ENCODE results near the gene ARHGEF17. TPM values are rescaled to one million over a fixed set of nuclear protein-coding genes. Genes with fewer than 3 reads are reported as not detected.
A peak's percentile ranks its signal among the peaks of the same experiment; 100 is the strongest.

ARHGEF17 gene
- total and polyA plus RNA-seq, 2 of the 13 experiments (the other 11 are each of a cell fraction or from before 2014, with no cell fraction given): 10.7 to 28.8 TPM

GRCh38 chr11:73376160-73376802 is 68.2 kb downstream of the ARHGEF17 start, which contains the start of gene RELT:
TSS of gene RELT (plus strand) at chr11:73376399. CDS start at chr11:73389137, 12,738 bp downstream.
- CTCF ChIA-PET (ENCODE audit: low intra/inter-chr PET ratio, low total read pairs): interaction anchor here (1.8 kb wide), 1 partner anchor 17 kb away, joined by 8 read pairs; no protein-coding TSS in a partner anchor
- no CpG with 5 or more reads among the region's 96 CpGs for WGBS (ENCODE audit: low lambda C conversion rate)
- POLR2A ChIA-PET: interaction anchor here (0.6 to 2.4 kb wide), 2 partner anchors 67 to 69 kb away, joined by 3 to 8 read pairs; no protein-coding TSS in a partner anchor
- peak; percentile 83 for TF ChIP-seq SAP130 (CRISPR knock-in tag; IDR thresholded peaks at IDR 0.05; ENCODE audit: low read depth)
- peak; percentile 62 for TF ChIP-seq PHF8 (CRISPR knock-in tag; IDR thresholded peaks at IDR 0.05)
- TF ChIP-seq DMAP1 (CRISPR knock-in tag; IDR thresholded peaks at IDR 0.05): peak; percentile 27; the same call in 1 of the 2 replicates
- 0 out of 2 replicates have a peak, but pooled peaks have one; percentile 33 for TF ChIP-seq ZNF329 (CRISPR knock-in tag; IDR thresholded peaks at IDR 0.05; ENCODE audit: low read depth)
- peak; percentile 77; the same call in 1 of the 2 replicates for TF ChIP-seq SIN3A (IDR thresholded peaks at IDR 0.05; ENCODE audit: borderline replicate concordance, low read depth, low read length)
- 0 out of 2 replicates have a peak, but pooled peaks have one; percentile 13 for TF ChIP-seq ZNF792 (CRISPR knock-in tag; IDR thresholded peaks at IDR 0.05)
- peak; percentile 57; the same call in 1 of the 2 replicates for TF ChIP-seq RAD21 (CRISPR knock-in tag; IDR thresholded peaks at IDR 0.05)
- TF ChIP-seq HOMEZ (CRISPR knock-in tag; IDR thresholded peaks at IDR 0.05; ENCODE audit: low read depth): peak; percentile 34; the same call in 1 of the 2 replicates
- TF ChIP-seq PHF21A (CRISPR knock-in tag; IDR thresholded peaks at IDR 0.05): peak; percentile 69
- 0 out of 2 replicates have a peak, but pooled peaks have one; percentile 36 for TF ChIP-seq ZNF891 (CRISPR knock-in tag; IDR thresholded peaks at IDR 0.05)
- peak; percentile 53; the same call in 1 of the 2 replicates for TF ChIP-seq ATF6 (CRISPR knock-in tag; conservative IDR thresholded peaks at IDR 0.05)
- TF ChIP-seq, protein P1, sequence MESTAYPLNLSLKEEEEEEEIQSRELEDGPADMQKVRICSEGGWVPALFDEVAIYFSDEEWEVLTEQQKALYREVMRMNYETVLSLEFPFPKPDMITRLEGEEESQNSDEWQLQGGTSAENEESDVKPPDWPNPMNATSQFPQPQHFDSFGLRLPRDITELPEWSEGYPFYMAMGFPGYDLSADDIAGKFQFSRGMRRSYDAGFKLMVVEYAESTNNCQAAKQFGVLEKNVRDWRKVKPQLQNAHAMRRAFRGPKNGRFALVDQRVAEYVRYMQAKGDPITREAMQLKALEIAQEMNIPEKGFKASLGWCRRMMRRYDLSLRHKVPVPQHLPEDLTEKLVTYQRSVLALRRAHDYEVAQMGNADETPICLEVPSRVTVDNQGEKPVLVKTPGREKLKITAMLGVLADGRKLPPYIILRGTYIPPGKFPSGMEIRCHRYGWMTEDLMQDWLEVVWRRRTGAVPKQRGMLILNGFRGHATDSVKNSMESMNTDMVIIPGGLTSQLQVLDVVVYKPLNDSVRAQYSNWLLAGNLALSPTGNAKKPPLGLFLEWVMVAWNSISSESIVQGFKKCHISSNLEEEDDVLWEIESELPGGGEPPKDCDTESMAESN (CRISPR knock-in tag; conservative IDR thresholded peaks at IDR 0.05): 0 out of 2 replicates have a peak, but pooled peaks have one; percentile 55
- TF ChIP-seq, protein P2, sequence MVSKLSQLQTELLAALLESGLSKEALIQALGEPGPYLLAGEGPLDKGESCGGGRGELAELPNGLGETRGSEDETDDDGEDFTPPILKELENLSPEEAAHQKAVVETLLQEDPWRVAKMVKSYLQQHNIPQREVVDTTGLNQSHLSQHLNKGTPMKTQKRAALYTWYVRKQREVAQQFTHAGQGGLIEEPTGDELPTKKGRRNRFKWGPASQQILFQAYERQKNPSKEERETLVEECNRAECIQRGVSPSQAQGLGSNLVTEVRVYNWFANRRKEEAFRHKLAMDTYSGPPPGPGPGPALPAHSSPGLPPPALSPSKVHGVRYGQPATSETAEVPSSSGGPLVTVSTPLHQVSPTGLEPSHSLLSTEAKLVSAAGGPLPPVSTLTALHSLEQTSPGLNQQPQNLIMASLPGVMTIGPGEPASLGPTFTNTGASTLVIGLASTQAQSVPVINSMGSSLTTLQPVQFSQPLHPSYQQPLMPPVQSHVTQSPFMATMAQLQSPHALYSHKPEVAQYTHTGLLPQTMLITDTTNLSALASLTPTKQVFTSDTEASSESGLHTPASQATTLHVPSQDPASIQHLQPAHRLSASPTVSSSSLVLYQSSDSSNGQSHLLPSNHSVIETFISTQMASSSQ (IDR thresholded peaks at IDR 0.05; ENCODE audit: low read depth): no peak
- TF ChIP-seq, protein P2 (CRISPR knock-in tag; IDR thresholded peaks at IDR 0.05; ENCODE audit: borderline replicate concordance): no peak

More at GRCh38 chr11:73376160-73376802, 68.2 kb downstream of the ARHGEF17 start, which contains the start of gene RELT:
- peaks cover 19% of the 10 kb centered on the region for H3K79me2 ChIP-seq (ENCODE audit: insufficient read depth, low read length)
- H3K9ac ChIP-seq (ENCODE audit: insufficient read depth, low read depth, low read length): peak within 1 kb of the TSS; percentile 77
- peaks cover 0 to 7% of the 10 kb centered on the region in 2 experiments; a peak in 1 of 5 replicates for H3K27me3 ChIP-seq (ENCODE audit: control insufficient read depth in 1 of 2, insufficient read depth in 2 of 2, low read length in 2 of 2)
- H4K20me1 ChIP-seq (ENCODE audit: insufficient read depth, low read length): no peaks in the 10 kb centered on the region
- peak within 1 kb of the TSS; percentile 80 for H2AFZ ChIP-seq (ENCODE audit: low read length)
- DNase-seq (ENCODE audit: low spot score) (peak; percentile 73), FAIRE-seq (peak; percentile 61), ATAC-seq (peak; percentile 75)
- BruUV-seq (replicated peaks): no TSS peak
- H3K4me1 ChIP-seq (ENCODE audit: insufficient read depth, low read length): peaks cover 43% of the 10 kb centered on the region
- H3K9me3 ChIP-seq (ENCODE audit: low read length): no peaks in the 10 kb centered on the region
- in situ Hi-C loops (cut with HindIII; ENCODE audit: extremely low pct_ligation_motif_present, low pct_unique_long_range_greater_than_20kb) (no loop called here), intact Hi-C loops (cut with micrococcal nuclease; ENCODE audit: unreplicated experiment) (loop anchor here (2.0 kb wide), 1 partner anchor 61 kb away; no protein-coding TSS in a partner anchor)
- H3K27ac ChIP-seq (ENCODE audit: extremely low read length, insufficient read depth, low read length): peak within 1 kb of the TSS; percentile 51
- H3K4me3 ChIP-seq (replicated peaks in 1 of 3; ENCODE audit: insufficient read depth in 1 of 3, low read depth in 2 of 3, low read length in 3 of 3): peak within 1 kb of the TSS; percentile 73 to 87 (median 79)
- no peaks in the 10 kb centered on the region for H3K36me3 ChIP-seq (replicated peaks in 1 of 2; ENCODE audit: control insufficient read depth in 1 of 2, insufficient read depth in 2 of 2, low read length in 2 of 2)
- H3K4me2 ChIP-seq (ENCODE audit: low read depth, low read length): peak within 1 kb of the TSS; percentile 98

Data from HepG2 (cell line).